OCI-LY3 (cell line): Measurements from ENCODE around the gene MORC2.

Experiments used
- CTCF ChIP-seq: fragments of 200-600, 300-600 bp; sonication (generic); IDR thresholded peaks from 2 replicates; pipeline ENCODE4 v1.5.1; 2014; ENCODE audit warnings: antibody characterized with exemption, low read length, low read depth
- EZH2phosphoT487 ChIP-seq: fragments of 200-600 bp; shearing (Covaris generic); IDR thresholded peaks from 2 replicates; pipeline ENCODE4 v1.6.1; 2018; ENCODE audit warnings: antibody characterized with exemption, mixed run types, low read depth

GRCh38 chr22:30990690-30991089, 22.1 kb upstream of the MORC2 start:
- TF ChIP-seq CTCF (no peak), EZH2phosphoT487 (no peak)
